ENCODE results near the gene SND1.

The SND1 gene

DNA sequence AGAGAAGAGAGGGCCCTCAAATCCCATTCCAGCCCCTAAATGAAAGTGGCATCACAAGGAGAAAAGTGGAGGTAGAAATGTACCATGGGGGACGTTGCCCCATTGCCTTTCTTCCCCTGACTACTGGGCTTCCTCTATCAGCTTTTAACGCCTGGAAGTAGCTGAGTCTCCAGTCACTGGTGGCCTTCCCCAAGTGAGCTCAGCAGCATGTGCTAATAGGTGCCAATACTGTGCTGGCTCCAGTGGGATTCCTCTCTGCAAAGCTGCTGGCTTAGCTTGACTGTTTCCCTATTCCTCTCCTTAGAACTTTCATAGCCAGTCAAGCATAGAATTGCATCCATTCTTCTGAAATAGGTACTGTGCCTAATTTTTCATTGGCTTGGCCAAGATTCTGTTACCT is 346.7 kb downstream of the SND1 start:
- no peak for DNase-seq (ENCODE audit: low spot score)

DNA sequence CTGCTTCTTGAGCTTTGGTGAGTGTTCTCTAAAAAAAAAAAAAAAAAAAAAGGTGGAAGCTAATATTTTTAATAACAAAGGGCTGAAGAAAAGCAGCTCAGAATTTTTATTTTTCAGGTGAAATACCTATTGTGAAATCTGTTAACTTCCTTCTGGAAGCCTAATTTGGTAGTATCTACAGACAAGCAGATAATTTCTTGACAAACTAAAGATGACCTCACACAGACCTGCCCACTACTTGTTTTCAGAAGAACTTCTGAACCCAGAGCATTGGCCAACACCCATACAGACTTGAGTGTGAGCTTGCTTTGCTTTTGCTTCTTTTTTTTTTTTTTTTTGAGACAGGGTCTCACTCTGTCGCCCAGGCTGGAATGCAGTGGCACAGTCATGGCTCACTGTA is 348.1 kb downstream of the SND1 start:
- DNase-seq (ENCODE audit: low spot score), result no peak

GRCh38 chr7:128000854-128001265 is 348.9 kb downstream of the SND1 start:
- DNase-seq (ENCODE audit: low spot score), result no peak

DNA sequence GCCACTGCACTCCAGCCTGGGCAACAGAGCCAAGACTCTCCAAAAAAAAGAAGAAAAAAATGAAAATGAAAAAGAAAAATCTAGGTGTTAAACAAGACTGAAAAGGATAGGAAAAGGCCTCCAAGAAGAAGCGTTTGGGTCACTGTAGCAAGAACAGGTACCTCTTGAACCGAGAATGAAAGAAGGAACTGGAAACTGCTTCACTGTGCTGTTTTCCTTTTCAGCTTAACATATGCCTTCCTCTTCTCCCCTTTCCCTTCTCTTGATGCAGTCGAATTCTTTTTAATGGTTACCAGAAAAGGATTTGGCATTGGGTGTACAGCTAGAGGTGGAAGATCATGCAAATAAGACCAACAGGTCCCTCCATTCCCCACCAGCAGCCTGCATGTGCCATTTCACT is 351.2 kb downstream of the SND1 start:
- peak; percentile 48 for DNase-seq (ENCODE audit: low spot score)

DNA sequence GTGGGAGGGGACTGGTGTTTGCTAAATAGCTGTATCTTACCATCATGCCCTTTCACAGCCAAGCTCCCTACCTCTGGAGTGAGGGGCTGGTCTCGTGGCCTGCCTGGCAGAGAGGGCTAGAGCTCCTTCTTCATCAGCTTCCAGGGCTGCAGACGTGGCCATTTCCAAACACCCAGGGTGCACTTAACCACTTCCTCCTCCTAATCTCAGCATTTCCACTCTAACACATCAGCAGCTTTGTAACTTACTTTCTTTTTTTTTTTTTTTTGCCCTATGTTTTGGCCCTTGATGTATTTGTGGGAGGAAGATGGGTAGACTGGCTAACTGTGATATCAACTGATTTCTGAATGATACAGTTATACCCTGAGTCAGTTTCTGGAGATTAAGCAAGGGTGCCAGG is 351.8 kb downstream of the SND1 start:
- DNase-seq (ENCODE audit: low spot score), result peak; percentile 45

- DNase-seq (ENCODE audit: low spot score), result no peak
These were observed 352.6 kb downstream of the SND1 start for GRCh38 chr7:128004623-128005022.

DNA sequence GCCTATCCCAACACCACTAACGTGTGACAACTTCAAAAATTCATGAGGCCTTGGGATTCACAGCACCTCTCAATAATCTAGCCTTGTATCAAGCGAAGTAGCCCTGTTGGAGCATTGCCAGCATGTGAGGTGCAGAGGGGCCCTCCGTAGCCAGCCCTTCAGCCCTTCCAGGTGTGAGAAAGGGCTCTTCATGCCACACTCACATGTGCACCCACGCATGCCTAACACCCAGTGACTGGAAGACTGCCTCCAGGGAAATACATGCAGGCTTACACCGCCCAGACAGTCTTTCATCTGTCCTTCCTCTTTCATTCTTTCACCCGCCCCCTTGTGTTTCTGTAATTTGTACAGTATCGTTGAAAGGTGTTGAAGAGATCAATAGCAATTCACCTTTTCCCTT is 353.1 kb downstream of the SND1 start:
- DNase-seq (ENCODE audit: low spot score), result no peak

DNA sequence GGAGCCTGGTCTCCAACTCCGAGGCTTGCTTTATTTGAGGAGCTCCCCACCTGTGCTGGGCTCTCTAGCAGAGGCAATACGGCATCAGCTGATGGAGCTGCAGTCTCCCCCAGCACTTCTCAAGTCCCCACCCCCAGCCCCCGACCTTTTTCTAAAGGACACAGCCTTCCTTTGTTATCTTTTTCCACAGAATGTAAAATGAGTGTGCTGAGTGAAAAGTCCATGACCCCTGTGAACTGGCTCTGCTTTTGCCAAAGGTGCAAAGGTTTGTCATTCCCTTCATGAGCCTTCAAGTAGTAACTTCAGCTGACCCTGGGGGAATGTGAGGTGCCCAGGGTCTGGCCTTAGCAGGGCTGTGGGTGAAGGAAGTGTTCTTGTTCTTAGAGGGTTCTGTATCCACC is 353.8 kb downstream of the SND1 start:
- DNase-seq (ENCODE audit: low spot score), result no peak

DNA sequence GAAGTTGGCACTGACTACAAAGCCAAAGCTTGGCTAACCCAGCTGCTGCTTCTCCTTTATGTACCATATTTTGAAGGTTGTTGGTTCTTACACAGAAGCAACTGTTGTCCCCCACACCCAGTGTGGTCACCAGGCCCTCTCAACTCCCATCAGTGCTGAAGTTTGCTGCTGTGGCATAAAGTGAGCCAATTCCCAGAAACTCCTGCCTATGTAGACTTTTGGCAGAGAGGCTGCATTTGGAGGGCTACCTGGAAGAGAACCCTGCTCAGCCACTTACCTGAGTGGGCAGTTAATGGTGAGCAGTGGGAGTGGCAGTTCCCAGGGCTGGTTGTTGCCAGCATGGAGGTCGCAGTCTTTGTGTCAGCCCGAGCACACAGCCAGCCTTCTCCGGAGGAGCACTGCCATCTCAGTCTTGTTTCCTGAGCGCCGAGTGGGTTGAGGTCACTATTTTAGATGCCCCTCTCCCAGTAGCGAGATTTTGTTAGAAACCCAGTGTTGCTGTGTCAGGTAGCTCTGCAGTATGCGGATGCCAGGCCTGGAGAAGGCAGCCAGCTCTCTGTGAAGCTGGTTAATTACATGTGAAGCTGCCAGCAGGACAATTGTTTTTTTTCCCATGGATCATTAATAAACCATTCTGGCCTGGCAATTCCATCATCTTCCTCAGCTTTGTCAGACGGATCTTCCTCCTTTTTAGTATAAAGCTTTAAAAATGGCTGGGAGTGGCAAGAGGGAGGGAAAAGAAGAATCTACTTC is 354.7 kb downstream of the SND1 start:
- no peak for DNase-seq (ENCODE audit: low spot score)

DNA sequence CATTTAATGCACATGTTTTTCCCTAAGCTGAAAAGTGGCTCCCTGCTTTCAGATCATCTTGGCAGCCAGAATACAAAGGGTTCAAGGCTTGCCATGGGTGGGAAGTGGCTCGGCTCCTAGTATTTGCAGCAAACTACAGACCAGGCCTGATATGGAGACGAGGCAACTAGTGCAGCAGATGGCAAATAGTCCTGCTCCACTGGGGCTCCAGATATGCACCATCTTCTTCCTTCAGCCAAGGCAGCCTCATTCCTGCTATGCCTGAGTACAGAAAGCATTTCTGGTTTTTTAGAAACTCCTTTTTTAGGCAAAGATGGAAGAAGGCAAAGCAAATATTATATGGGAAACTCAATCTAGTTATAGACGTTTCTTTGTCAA is 355.3 kb downstream of the SND1 start:
- DNase-seq (ENCODE audit: low spot score), result no peak

DNA sequence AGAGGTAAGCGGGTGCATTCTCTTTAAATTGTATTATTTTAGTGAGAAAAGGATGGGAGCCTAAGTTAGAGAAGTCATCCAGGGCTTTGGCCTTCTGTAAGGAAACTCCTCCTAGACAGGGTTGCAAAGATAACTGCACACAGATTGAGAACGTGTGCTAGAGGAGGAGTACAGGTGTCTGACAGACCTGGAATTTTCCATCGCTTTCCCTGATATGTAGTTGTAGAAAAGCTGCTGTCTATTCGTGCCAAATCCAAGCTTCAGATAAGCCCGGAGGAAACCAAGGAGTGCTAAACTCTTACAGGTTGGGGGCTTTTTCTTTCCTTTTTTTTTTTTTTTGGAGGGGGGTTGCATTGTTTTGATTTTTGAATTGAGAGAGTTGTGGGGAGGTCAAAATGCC is 356.1 kb downstream of the SND1 start:
- no peak for DNase-seq (ENCODE audit: low spot score)

GRCh38 chr7:128008744-128009143 is 356.8 kb downstream of the SND1 start:
- DNase-seq (ENCODE audit: low spot score), result no peak

GRCh38 chr7:128010391-128011127 is 358.6 kb downstream of the SND1 start:
- no peak for DNase-seq (ENCODE audit: low spot score)

- no peak for DNase-seq (ENCODE audit: low spot score)
These were observed 359.2 kb downstream of the SND1 start for GRCh38 chr7:128011131-128011661.

GRCh38 chr7:128014811-128015210 is 362.8 kb downstream of the SND1 start:
- DNase-seq (ENCODE audit: low spot score), result no peak

GRCh38 chr7:128017460-128017859 is 365.5 kb downstream of the SND1 start:
- DNase-seq (ENCODE audit: low spot score), result no peak

GRCh38 chr7:128017862-128018845 is 366.2 kb downstream of the SND1 start:
- DNase-seq (ENCODE audit: low spot score), result no peak

- no peak for DNase-seq (ENCODE audit: low spot score)
These were observed 367.3 kb downstream of the SND1 start for GRCh38 chr7:128019288-128019687.

GRCh38 chr7:128020159-128020558 is 368.2 kb downstream of the SND1 start:
- no peak for DNase-seq (ENCODE audit: low spot score)

- DNase-seq (ENCODE audit: low spot score), result no peak
These were observed 369.4 kb downstream of the SND1 start for GRCh38 chr7:128021366-128021765.

GRCh38 chr7:128022631-128023532 is 370.9 kb downstream of the SND1 start:
- no peak for DNase-seq (ENCODE audit: low spot score)

Measured in globus pallidus (tissue), 1 donor.